H1 (cell line): ENCODE results near the gene UGT1A8. TPM values are rescaled to one million over a fixed set of nuclear protein-coding genes. Genes with fewer than 3 reads are reported as not detected.

Experiments used
- CTBP2 ChIP-seq: IDR thresholded peaks from 2 replicates; pipeline ENCODE4 v1.7.0; 2011; ENCODE audit warnings: borderline replicate concordance, mild to moderate bottlenecking, moderate library complexity, mixed read lengths, low read length; ENCODE audit not compliant: insufficient read depth, insufficient read length
- GTF2F1 ChIP-seq: IDR thresholded peaks from 2 replicates; pipeline ENCODE4 v1.6.1; 2012; ENCODE audit warnings: low read depth, low read length, improper control_type of control experiment, borderline replicate concordance
- NRF1 ChIP-seq: IDR thresholded peaks from 2 replicates; pipeline ENCODE4 v1.6.1; 2011; ENCODE audit warnings: mild to moderate bottlenecking, low read depth, low read length, improper control_type of control experiment
- SAP30 ChIP-seq: fragments of 300-600 bp; sonication (generic); IDR thresholded peaks from 2 replicates; pipeline ENCODE4 v1.7.1; 2012; ENCODE audit warnings: low read length, moderate library complexity, mild to moderate bottlenecking, inconsistent platforms; ENCODE audit not compliant: insufficient read depth, insufficient replicate concordance
- TAF1 ChIP-seq: IDR thresholded peaks from 2 replicates; pipeline ENCODE4 v1.6.1; 2011; ENCODE audit warnings: mild to moderate bottlenecking, low read depth, low read length
- YY1 ChIP-seq: IDR thresholded peaks from 2 replicates; pipeline ENCODE4 v1.6.1; 2011; ENCODE audit warnings: low read depth, mild to moderate bottlenecking, low read length
- polyA plus RNA-seq, 7 experiments: library from polyadenylated mRNA; depleted of rRNA in 3 of 7; stranded (reverse) in 5 of 7; unstranded in 2 of 7; fragments of >200 nt in 5 of 7; fragments of 200-250 nt in 2 of 7; gene quantifications; 1 replicate in 5 of 7; 2 replicates in 1 of 7; 4 replicates in 1 of 7; pipeline versions ENCODE4 v1.2.1 to v1.2.3, GENCODE V29; 2011 to 2013; ENCODE audit warnings: missing spikeins in 2 of 7, mixed read lengths in 2 of 7
- total RNA-seq: library from RNA; stranded (reverse); fragmentation: NEBNext Ultra II Directional; extraction: Animal tissue kit (Norgen Biotek cat#: 25700); gene quantifications from 2 replicates; pipeline ENCODE4 v1.2.1, GENCODE V29; 2021
- TF ChIP-seq, protein P1 (sequence below): fragments of 300-600 bp; sonication (generic); IDR thresholded peaks from 2 replicates; pipeline ENCODE4 v1.7.1; 2012; ENCODE audit warnings: low read length, moderate library complexity, mild to moderate bottlenecking, inconsistent platforms; ENCODE audit not compliant: insufficient replicate concordance

The UGT1A8 gene
- total and polyA plus RNA-seq, 2 of the 8 experiments (the other 6 are each of a cell fraction or from before 2014, with no cell fraction given) = not detected

DNA sequence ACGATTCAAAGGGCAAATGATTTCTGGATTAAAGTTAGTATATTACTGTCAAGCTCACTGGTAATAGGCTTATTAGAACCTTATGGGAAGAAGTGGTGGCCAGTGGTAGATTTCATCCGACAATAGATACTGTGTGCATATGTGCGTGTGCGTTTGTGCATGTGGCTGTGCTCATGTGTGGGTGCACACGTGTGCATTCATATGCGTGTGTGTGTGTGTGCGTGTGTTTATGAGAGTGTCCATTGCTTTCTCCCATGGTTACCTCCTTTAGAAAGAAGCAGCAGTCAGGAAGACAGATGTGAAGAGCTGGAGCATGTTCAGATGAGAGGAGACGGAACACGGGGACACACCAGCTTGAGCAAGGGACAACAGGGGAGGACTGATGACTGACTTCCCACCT lies 151.8 kb downstream of the UGT1A8 start (continued):
- TF ChIP-seq, protein P1, sequence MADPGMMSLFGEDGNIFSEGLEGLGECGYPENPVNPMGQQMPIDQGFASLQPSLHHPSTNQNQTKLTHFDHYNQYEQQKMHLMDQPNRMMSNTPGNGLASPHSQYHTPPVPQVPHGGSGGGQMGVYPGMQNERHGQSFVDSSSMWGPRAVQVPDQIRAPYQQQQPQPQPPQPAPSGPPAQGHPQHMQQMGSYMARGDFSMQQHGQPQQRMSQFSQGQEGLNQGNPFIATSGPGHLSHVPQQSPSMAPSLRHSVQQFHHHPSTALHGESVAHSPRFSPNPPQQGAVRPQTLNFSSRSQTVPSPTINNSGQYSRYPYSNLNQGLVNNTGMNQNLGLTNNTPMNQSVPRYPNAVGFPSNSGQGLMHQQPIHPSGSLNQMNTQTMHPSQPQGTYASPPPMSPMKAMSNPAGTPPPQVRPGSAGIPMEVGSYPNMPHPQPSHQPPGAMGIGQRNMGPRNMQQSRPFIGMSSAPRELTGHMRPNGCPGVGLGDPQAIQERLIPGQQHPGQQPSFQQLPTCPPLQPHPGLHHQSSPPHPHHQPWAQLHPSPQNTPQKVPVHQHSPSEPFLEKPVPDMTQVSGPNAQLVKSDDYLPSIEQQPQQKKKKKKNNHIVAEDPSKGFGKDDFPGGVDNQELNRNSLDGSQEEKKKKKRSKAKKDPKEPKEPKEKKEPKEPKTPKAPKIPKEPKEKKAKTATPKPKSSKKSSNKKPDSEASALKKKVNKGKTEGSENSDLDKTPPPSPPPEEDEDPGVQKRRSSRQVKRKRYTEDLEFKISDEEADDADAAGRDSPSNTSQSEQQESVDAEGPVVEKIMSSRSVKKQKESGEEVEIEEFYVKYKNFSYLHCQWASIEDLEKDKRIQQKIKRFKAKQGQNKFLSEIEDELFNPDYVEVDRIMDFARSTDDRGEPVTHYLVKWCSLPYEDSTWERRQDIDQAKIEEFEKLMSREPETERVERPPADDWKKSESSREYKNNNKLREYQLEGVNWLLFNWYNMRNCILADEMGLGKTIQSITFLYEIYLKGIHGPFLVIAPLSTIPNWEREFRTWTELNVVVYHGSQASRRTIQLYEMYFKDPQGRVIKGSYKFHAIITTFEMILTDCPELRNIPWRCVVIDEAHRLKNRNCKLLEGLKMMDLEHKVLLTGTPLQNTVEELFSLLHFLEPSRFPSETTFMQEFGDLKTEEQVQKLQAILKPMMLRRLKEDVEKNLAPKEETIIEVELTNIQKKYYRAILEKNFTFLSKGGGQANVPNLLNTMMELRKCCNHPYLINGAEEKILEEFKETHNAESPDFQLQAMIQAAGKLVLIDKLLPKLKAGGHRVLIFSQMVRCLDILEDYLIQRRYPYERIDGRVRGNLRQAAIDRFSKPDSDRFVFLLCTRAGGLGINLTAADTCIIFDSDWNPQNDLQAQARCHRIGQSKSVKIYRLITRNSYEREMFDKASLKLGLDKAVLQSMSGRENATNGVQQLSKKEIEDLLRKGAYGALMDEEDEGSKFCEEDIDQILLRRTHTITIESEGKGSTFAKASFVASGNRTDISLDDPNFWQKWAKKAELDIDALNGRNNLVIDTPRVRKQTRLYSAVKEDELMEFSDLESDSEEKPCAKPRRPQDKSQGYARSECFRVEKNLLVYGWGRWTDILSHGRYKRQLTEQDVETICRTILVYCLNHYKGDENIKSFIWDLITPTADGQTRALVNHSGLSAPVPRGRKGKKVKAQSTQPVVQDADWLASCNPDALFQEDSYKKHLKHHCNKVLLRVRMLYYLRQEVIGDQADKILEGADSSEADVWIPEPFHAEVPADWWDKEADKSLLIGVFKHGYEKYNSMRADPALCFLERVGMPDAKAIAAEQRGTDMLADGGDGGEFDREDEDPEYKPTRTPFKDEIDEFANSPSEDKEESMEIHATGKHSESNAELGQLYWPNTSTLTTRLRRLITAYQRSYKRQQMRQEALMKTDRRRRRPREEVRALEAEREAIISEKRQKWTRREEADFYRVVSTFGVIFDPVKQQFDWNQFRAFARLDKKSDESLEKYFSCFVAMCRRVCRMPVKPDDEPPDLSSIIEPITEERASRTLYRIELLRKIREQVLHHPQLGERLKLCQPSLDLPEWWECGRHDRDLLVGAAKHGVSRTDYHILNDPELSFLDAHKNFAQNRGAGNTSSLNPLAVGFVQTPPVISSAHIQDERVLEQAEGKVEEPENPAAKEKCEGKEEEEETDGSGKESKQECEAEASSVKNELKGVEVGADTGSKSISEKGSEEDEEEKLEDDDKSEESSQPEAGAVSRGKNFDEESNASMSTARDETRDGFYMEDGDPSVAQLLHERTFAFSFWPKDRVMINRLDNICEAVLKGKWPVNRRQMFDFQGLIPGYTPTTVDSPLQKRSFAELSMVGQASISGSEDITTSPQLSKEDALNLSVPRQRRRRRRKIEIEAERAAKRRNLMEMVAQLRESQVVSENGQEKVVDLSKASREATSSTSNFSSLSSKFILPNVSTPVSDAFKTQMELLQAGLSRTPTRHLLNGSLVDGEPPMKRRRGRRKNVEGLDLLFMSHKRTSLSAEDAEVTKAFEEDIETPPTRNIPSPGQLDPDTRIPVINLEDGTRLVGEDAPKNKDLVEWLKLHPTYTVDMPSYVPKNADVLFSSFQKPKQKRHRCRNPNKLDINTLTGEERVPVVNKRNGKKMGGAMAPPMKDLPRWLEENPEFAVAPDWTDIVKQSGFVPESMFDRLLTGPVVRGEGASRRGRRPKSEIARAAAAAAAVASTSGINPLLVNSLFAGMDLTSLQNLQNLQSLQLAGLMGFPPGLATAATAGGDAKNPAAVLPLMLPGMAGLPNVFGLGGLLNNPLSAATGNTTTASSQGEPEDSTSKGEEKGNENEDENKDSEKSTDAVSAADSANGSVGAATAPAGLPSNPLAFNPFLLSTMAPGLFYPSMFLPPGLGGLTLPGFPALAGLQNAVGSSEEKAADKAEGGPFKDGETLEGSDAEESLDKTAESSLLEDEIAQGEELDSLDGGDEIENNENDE = no peak
- TF ChIP-seq CTBP2 = no peak
- no peak for TF ChIP-seq YY1
- no peak for TF ChIP-seq GTF2F1
- TF ChIP-seq SAP30 = no peak
- no peak for TF ChIP-seq TAF1
- TF ChIP-seq NRF1 = no peak
